ENCODE data around the gene GAGE1. TPM values are rescaled to one million over a fixed set of nuclear protein-coding genes. Genes with fewer than 3 reads are reported as not detected.

The GAGE1 gene
- total RNA-seq, 2 experiments from 2014 or later, result not detected

- Mint-ChIP-seq H3K4me3 (no peak overlapping the region), H3K36me3 (ENCODE audit: low read depth) (no peaks in the 10 kb centered on the region), H3K4me1 (no peaks in the 10 kb centered on the region), H3K27ac (no peak overlapping the region), H3K27me3 (no peaks in the 10 kb centered on the region), H3K9me3 (no peaks in the 10 kb centered on the region)
- CTCF ChIA-PET, result no interaction called here
- POLR2A ChIA-PET, result no interaction called here
- DNase-seq, result no peak
Measured at GRCh38 chrX:49644991-49645637, 46.3 kb downstream of the GAGE1 start.

GRCh38 chrX:49656533-49656932, 57.7 kb downstream of the GAGE1 start:
- Mint-ChIP-seq H3K36me3 (ENCODE audit: low read depth) (no peaks in the 10 kb centered on the region), H3K27ac (no peak overlapping the region), H3K4me1 (no peaks in the 10 kb centered on the region), H3K27me3 (peaks cover 6% of the 10 kb centered on the region), H3K9me3 (no peaks in the 10 kb centered on the region), H3K4me3 (no peak overlapping the region)
- no peak for DNase-seq
- POLR2A ChIA-PET, result no interaction called here
- CTCF ChIA-PET, result no interaction called here

Other genes with a start within 250 kb of the GAGE1 start
- gene GAGE12C, start 66.8 kb upstream of the GAGE1 start, total RNA-seq, result not detected
- not detected for gene GAGE12D, start 57.3 kb upstream of the GAGE1 start, total RNA-seq
- not detected for gene GAGE12E, start 47.7 kb upstream of the GAGE1 start, total RNA-seq
- gene GAGE12F, start 38.2 kb upstream of the GAGE1 start, total RNA-seq, result not detected
- gene GAGE12G, start 28.6 kb upstream of the GAGE1 start, total RNA-seq, result not detected
- gene GAGE12H, start 19.1 kb upstream of the GAGE1 start, total RNA-seq, result not detected
- gene GAGE2A, start 9.5 kb upstream of the GAGE1 start, total RNA-seq, result not detected
- gene PAGE1, start 97.0 kb downstream of the GAGE1 start, total RNA-seq, result not detected
- gene PAGE4, start 230.3 kb downstream of the GAGE1 start, total RNA-seq, result not detected